Subcutaneous abdominal adipose tissue (tissue), 5 donors: Measurements from ENCODE around the gene NIM1K.

ENCODE experiments used
- H3K27ac ChIP-seq: one replicate; pipeline ENCODE4 v1.7.0; 2013; ENCODE audit warnings: low read depth, mild to moderate bottlenecking, inconsistent platforms, low read length, moderate library complexity
- H3K27me3 ChIP-seq, 5 donors: one replicate each; pipeline ENCODE4 v1.7.0; 2013; ENCODE audit warnings: low read length in 5 of 5, inconsistent platforms in 1 of 5; ENCODE audit not compliant: control insufficient read depth in 5 of 5, insufficient read depth in 4 of 5
- H3K36me3 ChIP-seq, 5 donors: one replicate each; pipeline ENCODE4 v1.7.0; 2013; ENCODE audit warnings: low read length in 5 of 5; ENCODE audit not compliant: control insufficient read depth in 5 of 5, insufficient read depth in 5 of 5
- H3K4me1 ChIP-seq, 5 donors: one replicate each; pipeline ENCODE4 v1.7.0; 2013; ENCODE audit warnings: low read length in 5 of 5, mild to moderate bottlenecking in 3 of 5, moderate library complexity in 1 of 5; ENCODE audit not compliant: control insufficient read depth in 5 of 5, insufficient read depth in 5 of 5
- H3K4me3 ChIP-seq, 5 donors: one replicate each; pipeline ENCODE4 v1.7.0; 2013; ENCODE audit warnings: low read length in 5 of 5, low read depth in 1 of 5
- H3K9ac ChIP-seq, 5 donors: one replicate each; pipeline ENCODE4 v1.7.0; 2013; ENCODE audit warnings: low read length in 5 of 5, mild to moderate bottlenecking in 4 of 5, moderate library complexity in 3 of 5
- H3K9me3 ChIP-seq, 5 donors: one replicate each; pipeline ENCODE4 v1.7.0; 2013; ENCODE audit warnings: low read length in 5 of 5; ENCODE audit not compliant: control insufficient read depth in 5 of 5
- donor health status: healthy.
- donor health status: healthy.
- donor health status: healthy.
- donor health status: healthy.
- donor health status: healthy.

The NIM1K gene

GRCh38 chr5:43216941-43217340, 24.9 kb downstream of the NIM1K start:
- H3K4me3 ChIP-seq: no peak overlapping the region
- no peak overlapping the region for H3K9ac ChIP-seq
- H3K27ac ChIP-seq: no peak overlapping the region
- H3K36me3 ChIP-seq: no peaks in the 10 kb centered on the region
- no peaks in the 10 kb centered on the region for H3K9me3 ChIP-seq
- H3K27me3 ChIP-seq: no peaks in the 10 kb centered on the region
- no peaks in the 10 kb centered on the region for H3K4me1 ChIP-seq

GRCh38 chr5:43219120-43219519, 27.1 kb downstream of the NIM1K start:
- no peaks in the 10 kb centered on the region for H3K9me3 ChIP-seq
- no peaks in the 10 kb centered on the region for H3K27me3 ChIP-seq
- no peaks in the 10 kb centered on the region for H3K36me3 ChIP-seq
- no peak overlapping the region for H3K4me3 ChIP-seq
- no peaks in the 10 kb centered on the region for H3K4me1 ChIP-seq
- H3K27ac ChIP-seq: no peak overlapping the region
- no peak overlapping the region for H3K9ac ChIP-seq

- no peak overlapping the region for H3K9ac ChIP-seq
- H3K36me3 ChIP-seq: no peaks in the 10 kb centered on the region
- no peaks in the 10 kb centered on the region for H3K4me1 ChIP-seq
- no peak overlapping the region for H3K4me3 ChIP-seq
- no peaks in the 10 kb centered on the region for H3K27me3 ChIP-seq
- no peak overlapping the region for H3K27ac ChIP-seq
- H3K9me3 ChIP-seq: no peaks in the 10 kb centered on the region
Measured at GRCh38 chr5:43221502-43221901, 29.5 kb downstream of the NIM1K start.

GRCh38 chr5:43225649-43226245, 33.7 kb downstream of the NIM1K start:
- H3K4me1 ChIP-seq: peaks cover 0 to 2% (median 0%) of the 10 kb centered on the region in 5 donors
- no peak overlapping the region for H3K4me3 ChIP-seq
- no peaks in the 10 kb centered on the region for H3K36me3 ChIP-seq
- H3K9me3 ChIP-seq: no peaks in the 10 kb centered on the region
- no peaks in the 10 kb centered on the region for H3K27me3 ChIP-seq
- H3K9ac ChIP-seq: no peak overlapping the region
- no peak overlapping the region for H3K27ac ChIP-seq

GRCh38 chr5:43227655-43228054, 35.6 kb downstream of the NIM1K start:
- H3K36me3 ChIP-seq: no peaks in the 10 kb centered on the region

GRCh38 chr5:43230707-43231106, 38.7 kb downstream of the NIM1K start:
- Histone ChIP-seq H3K4me3 (no peak overlapping the region), H3K9ac (no peak overlapping the region), H3K36me3 (no peaks in the 10 kb centered on the region)

More at GRCh38 chr5:43227655-43228054, 35.6 kb downstream of the NIM1K start:
- Histone ChIP-seq H3K27ac (no peak overlapping the region), H3K4me1 (peaks cover 0 to 8% (median 5%) of the 10 kb centered on the region in 5 donors), H3K9ac (no peak overlapping the region), H3K27me3 (no peaks in the 10 kb centered on the region), H3K9me3 (no peaks in the 10 kb centered on the region), H3K4me3 (no peak overlapping the region)

GRCh38 chr5:43231977-43232376, 40.0 kb downstream of the NIM1K start:
- no peak overlapping the region for H3K27ac ChIP-seq
- H3K9ac ChIP-seq: no peak overlapping the region
- no peaks in the 10 kb centered on the region for H3K27me3 ChIP-seq
- H3K4me3 ChIP-seq: no peak overlapping the region
- no peaks in the 10 kb centered on the region for H3K9me3 ChIP-seq
- H3K4me1 ChIP-seq: peaks cover 0 to 13% (median 11%) of the 10 kb centered on the region in 5 donors
- no peaks in the 10 kb centered on the region for H3K36me3 ChIP-seq

More at GRCh38 chr5:43230707-43231106, 38.7 kb downstream of the NIM1K start:
- Histone ChIP-seq H3K9me3 (no peaks in the 10 kb centered on the region), H3K4me1 (peaks cover 0 to 8% (median 5%) of the 10 kb centered on the region in 5 donors), H3K27me3 (no peaks in the 10 kb centered on the region), H3K27ac (no peak overlapping the region)

GRCh38 chr5:43232943-43233833, 41.2 kb downstream of the NIM1K start:
- Histone ChIP-seq H3K9ac (no peak overlapping the region), H3K4me3 (no peak overlapping the region), H3K27me3 (no peaks in the 10 kb centered on the region), H3K27ac (no peak overlapping the region), H3K4me1 (peaks cover 0 to 15% (median 12%) of the 10 kb centered on the region in 5 donors), H3K36me3 (no peaks in the 10 kb centered on the region), H3K9me3 (no peaks in the 10 kb centered on the region)

- H3K36me3 ChIP-seq: no peaks in the 10 kb centered on the region
- H3K9me3 ChIP-seq: no peaks in the 10 kb centered on the region
- no peak overlapping the region for H3K27ac ChIP-seq
- no peaks in the 10 kb centered on the region for H3K27me3 ChIP-seq
- H3K4me1 ChIP-seq: peaks cover 0 to 15% (median 12%) of the 10 kb centered on the region in 5 donors
- no peak overlapping the region for H3K9ac ChIP-seq
- H3K4me3 ChIP-seq: no peak overlapping the region
Measured at GRCh38 chr5:43233946-43234345, 41.9 kb downstream of the NIM1K start.

- H3K4me1 ChIP-seq: peaks cover 0 to 15% (median 12%) of the 10 kb centered on the region in 5 donors
- H3K27ac ChIP-seq: no peak overlapping the region
- no peak overlapping the region for H3K4me3 ChIP-seq
- H3K9me3 ChIP-seq: no peaks in the 10 kb centered on the region
- H3K27me3 ChIP-seq: no peaks in the 10 kb centered on the region
- no peak overlapping the region for H3K9ac ChIP-seq
- no peaks in the 10 kb centered on the region for H3K36me3 ChIP-seq
Measured at GRCh38 chr5:43236653-43237355, 44.8 kb downstream of the NIM1K start.
